Hematopoietic multipotent progenitor cell treated with erythropoietin and hydrocortisone succinate and interleukin-3 and kit ligand, for 8 days (in vitro differentiated cells): ENCODE measurements around the gene ELP5.

Experiments
- DNase-seq: peaks from one replicate; pipeline ENCODE4 v3.0.0-alpha.2; 2015

ELP5 gene

DNA sequence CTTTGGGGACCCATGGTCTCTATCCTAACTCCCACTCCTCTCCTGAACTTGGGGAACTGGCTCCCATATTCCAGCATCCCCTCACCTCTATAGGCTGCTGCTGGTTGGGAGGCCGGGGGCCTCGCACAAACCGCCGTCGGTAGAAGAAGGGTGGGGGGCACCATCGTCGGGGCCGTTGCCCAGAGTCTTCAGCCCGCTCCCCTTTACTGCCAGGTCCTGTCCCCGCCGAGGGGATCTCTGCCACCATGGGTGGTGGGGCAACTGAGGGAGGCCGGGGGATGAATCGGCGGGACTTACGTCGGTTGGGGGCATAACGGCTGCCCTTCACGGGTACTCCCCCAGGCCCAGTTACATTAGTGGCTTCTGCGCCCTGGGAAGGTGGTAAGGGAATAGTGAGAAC is 38.2 kb downstream of the ELP5 start:
- no peak for DNase-seq

DNA sequence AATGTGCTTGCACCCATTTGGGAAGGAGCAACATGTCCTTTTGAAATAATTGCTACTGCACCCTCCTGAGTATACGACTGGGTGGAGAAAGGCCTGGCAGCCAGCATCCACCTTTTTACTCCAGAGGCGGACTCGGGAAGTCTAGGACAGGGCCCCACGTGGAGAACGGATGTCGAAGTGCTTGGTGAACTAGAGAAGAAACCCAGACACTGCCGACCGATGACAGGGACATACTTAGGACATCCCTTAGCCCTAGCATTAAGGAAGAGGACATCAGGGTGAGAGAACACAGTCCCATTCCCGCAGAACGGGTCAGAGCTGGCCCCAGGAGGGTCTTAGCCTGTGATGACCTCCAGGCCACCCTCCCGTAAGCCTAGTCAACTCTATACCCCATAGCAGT is 38.7 kb downstream of the ELP5 start:
- no peak for DNase-seq

DNA sequence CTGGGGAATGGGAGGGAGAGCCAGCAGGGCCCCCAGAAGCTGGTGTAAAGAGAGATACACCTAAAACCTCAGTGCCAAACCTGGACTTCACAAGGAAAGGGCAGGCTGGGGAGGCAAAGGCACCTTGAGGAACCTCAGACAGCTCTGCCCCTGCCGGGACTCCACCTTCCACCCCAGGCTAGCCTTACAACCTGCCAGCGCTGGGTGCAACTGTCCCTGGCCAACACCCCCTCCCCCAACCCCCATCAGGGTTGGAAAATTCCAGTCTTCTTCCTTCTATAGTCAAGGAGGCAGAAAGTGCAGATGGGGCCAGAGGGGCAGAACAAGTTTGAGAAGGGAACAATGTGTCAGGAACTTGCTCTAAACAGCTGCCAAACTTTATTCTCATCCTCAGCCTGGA is 40.2 kb downstream of the ELP5 start:
- DNase-seq, result no peak

DNA sequence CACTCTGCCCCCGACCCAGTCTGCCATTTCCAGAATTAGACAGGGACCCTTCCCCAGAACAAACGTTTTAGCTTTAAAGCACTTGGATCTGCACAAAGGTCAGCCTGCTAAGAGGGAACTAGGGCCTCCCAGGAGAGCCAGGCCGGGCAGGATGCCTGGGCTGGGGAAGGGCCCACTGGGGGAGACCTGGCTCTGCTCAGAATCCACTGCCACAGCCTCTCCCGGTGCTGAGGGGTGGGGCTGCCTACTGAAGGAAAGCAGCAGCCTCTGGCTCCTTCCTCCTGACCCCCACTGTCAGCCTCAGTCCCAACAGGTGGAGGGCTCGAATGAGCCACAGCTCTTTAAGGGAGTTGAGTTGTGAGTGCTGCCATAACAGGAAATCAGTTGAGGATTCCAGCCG is 40.7 kb downstream of the ELP5 start:
- no peak for DNase-seq

DNA sequence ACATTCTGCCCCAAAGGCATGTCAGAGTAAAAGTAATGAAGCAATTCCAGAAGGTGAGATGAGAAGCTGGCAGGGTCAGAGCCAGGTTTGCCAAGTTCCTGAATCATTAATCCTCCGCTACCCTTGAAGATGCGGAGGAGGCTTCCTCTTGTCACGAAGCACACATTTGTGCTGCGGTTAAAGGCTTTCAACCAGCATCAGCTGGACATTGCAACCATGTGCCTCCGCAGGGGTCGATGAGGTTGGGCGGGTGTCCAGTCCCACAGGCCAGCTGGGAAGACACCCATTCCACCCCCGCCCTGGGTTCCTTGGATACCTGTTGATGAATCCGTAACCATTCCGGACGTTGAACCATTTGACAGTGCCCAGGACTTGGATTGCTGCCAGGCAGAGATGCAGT is 41.1 kb downstream of the ELP5 start:
- no peak for DNase-seq

DNA sequence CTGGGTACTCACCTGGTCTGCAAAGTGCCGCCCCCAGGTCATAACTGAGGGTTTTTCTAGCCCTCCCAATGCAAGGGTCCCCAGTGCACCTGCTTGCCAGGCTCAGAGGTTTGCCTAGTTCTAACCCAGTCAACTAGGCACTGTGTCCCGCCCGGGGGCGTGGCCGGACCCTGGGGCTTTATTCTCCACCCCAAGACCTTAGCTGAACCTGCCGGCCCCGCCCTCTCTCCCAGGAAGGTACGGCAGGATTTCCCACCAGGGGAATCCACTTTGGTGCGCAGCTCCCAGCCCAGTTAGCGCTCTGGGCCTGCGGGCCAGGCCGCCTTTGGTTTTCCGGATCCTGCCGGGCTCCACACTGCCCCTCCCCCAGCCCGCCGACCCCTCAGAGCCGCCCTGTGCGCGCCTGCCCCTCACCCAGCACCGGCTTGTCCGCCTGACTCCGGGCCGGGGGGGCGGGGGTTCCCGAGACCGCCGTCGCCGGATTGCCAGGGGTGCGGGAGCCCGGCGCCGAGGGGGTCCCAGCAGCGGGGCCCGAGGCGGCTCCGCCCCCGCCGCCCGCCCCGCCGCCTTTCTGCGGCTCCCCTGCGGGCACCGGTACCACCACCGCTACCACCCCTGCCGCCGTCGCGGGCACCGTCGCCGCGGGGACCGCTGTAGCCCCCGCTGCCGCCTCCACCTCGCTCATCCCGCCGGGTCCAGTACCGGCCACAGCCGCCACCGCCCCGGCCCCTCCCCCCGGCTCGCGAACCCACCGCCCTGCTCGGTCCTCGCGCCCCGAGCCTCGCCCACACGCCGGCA is 42.0 kb downstream of the ELP5 start:
- DNase-seq, result peak; percentile 72

DNA sequence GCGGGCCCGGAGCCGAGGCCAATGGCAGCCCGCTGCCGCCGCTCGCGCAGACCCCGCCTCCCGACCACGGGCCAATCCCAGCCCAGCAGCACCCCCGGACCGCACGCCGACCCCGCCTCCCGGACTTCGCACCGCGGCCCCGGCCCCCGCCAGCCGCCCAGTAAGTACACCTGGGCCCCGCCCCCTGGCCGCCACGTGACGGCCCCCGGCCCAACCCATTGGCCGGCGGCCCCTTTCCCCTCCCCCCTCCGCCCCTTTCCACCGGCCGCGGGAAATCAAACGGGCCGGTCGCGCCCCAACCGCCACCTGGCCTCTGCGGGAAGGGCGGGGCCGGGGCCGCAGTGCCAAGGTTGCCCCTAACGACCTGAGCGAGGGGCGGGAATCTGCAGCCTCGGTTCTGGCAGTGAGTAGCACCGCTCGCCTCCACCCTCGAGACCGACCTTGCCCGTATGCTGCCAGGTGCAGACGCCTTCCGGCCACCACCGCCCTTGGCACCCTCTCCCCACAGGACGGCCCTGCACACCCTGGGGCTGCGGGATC is 42.7 kb downstream of the ELP5 start, which contains the start of gene YBX2:
YBX2 (minus strand) TSS at position 26 of the 540 bp plus-strand sequence. CDS start 139 bp downstream, outside the sequence.
- peak; percentile 72 for DNase-seq

DNA sequence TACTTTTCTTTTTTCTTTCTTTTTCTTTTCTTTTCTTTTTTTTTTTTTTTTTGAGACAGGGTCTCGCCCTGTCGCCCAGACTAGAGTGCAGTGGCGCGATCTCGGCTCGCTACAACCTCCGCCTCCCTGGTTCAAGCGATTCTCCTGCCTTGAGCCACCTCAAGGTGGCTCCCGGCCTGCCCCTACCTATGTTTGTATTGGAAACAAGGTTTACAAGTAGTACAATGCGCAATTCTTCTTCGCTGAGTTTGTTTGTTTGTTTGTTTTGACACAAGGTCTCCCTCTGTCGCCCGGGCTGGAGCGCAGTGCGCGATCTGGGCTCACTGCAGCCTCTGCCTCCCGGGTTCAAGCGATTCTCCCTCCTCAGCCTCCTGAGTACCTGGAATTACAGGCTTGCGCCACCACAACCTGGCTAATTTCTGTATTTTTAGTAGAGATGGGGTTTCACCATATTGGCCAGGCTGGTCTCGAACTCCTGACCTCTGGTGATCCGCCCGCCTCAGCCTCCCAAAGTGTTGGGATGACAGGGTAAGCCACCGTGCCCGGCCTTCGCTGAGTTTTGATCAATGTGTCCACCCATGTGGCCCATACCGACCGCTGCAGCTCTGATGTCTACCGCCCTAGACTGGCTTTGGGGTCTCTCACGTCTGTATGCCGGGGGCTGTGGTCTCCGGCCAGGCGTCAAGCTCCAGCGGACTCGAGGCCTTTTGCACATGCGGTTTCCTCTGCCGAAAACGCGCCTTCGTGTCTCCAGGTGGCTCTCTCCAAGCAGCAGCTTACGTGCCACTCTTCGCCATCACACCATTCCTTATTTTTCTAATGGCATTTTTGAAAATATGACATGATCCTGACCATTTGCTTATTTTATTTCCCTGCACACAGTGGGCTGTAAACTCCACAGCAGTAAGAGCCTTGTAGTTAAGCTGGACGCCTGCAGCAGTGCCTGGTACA is 43.5 kb downstream of the ELP5 start:
- no peak for DNase-seq

DNA sequence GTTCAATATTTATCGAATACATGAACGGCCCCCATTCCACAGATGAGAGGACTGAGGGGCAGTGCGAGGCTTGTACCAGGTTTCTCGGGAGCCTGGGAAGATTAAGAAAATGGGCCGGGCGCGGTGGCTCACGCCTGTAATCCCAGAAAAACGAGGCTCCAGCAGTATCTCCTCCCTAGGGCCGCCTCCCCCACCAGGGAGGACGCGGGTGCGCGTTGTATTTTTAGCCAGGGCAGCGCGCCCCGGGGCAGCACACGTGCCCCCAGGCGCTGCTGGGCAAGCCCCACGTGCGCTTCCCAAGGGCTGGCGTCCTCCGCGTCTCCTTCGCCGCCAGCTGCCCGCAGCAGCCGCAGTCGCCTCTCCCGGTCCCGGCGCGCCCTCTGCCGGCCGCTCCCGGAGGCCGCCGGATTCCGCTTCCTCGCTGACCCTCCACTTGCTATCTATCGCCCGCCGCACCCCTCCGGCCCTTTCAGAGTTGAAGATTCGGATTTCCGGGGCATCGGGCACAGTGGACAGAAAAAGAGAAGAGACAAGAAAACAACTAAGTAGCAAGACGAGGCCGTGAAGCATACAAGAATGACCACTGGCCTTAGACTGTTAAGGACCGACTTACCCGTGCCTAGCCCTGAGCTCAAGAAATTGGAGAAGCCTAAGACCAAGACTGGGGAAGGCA is 44.3 kb downstream of the ELP5 start:
- peak; percentile 83 for DNase-seq

DNA sequence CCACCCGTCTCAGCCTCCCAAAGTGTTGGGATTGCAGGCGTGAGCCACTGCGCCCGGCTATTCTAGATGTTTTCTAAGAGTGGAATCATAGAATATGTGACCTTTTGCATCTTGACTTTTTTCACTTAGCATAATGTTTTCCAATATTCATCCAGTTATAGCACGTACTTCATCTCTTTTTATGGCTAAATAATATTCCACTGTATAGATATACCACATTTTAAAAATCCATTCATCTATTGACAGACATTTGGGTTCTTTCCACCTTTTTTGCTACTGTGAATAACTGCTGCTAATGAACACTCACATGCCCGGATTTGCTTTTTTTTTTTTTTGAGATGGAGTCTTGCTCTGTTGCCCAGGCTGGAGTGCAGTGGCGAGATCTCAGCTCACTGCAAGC is 52.2 kb downstream of the ELP5 start:
- DNase-seq, result no peak

DNA sequence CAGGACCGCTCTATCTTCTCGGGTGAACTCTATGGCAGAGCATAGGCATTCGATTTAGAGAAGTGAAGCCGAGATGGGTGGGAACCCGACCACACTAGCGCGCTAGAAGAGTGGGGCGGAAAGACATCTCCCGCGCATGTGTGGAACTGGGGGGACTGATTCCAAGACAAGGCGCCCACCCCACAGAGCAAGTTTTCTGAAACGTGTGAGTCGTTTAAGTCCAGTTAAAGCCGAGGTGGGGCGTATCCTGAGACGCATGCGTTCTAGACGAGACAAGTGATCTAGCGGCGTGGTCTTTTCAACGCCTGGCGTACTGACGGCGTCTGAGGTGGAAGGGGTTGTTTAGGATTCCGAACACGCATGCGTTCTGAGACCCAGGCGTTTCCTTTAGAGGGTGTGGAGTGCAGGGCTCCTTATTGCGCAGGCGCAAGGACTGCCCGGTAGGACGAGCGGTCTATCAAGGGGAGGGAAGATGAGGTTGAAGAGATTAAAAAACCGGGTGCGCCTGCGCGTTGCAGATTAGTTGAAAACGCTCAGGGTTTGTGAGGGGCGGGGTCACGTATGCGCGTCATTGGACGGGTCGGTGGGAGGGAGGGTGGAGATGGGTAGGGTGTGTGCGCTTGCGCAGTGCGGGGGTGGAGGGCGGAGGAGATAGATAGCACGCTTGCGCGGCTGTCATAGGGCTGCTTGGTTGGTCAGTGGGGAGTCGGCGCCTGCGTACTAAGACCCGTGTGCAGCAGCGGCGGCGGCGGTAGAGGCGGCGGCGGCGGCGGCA is 55.1 kb downstream of the ELP5 start, which contains the start of gene EIF5A:
EIF5A (plus strand) TSS at position 718 of the 775 bp plus-strand sequence. CDS start 2,008 bp downstream, outside the sequence.
- peak; percentile 100 for DNase-seq

DNA sequence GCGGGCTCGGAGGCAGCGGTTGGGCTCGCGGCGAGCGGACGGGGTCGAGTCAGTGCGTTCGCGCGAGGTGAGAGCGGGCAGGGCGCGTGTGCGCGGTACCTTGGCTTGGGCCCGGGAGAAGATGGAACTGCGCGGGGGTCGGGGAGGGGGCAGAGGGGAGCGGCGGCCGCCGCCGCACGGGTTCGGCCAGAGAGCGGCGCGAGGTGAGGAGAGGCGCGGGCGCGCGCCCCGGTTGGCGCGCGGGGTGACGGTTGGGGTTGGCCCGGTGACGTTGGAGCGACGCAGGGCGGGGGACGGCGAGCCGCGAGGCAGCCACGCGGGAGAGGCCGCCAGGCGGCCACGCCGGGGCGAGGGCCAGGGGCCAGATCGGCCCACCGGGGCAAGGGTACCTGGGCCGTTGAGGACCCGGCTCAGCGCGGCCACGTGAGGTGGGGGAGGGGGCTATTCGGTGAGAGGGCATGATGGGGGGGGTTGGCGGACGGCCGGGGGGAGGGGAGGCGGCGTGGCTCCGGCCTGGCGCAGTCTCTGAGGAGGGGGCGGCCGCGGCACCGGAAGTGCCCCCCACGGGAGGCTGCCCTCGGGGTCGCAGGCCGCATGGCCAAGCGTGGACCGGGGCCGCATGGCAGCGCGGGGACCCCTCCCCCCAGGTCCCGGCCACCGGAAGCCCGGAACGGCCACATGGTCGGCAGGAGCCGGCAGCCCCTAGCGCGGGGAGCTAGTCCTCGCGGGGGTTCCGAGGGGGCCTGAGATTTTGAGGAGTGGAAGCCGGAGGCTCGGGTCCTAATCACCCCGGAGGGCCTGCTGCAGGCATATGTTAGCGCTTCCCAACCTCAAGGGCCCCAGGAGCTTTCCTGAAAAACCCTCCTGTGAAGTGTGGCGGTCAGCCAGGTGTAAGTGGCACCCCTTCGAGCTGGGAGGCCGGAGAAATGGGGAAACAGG is 55.9 kb downstream of the ELP5 start:
- peak; percentile 55 for DNase-seq

DNA sequence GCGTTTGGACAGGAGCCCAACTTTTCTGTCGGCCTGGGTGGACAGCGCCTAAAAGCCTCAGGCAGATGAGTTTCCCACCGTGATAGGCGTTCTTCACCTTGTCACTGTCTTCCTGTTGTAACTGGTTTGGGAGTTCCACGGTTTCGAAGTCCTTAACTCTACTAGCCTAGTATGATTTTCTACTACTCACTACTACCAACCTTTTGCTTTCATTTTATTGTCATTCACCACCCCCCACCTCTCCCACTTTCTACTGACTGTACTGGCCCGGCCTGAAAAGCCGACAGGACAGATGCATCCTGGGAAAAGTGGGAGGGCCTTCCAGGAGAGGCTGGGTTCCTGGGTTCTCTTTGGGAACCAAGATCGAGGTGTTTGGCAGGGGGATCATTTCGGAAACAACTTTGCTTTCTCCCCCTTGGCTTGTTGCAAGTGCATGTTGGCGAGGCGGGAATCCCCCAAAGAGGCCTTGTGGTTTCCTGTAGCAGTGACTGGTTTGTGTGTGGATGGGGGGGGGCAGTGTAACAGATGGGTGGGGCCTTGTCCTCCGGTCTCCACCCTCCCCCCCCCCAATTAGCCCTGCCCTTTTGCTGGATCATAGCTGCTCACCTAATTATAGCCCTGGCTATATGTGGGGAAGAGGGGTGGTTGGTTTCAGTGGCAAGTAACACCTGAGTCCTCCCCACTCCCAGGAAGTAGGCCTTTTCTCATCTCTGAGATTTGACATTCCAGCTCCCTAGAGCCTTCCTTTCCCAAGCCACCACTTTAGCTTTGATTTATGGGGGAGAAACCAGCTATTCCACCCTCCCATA is 56.8 kb downstream of the ELP5 start:
- peak; percentile 92 for DNase-seq
